ENCODE measurements around the gene PDE4C.

Gene PDE4C

DNA sequence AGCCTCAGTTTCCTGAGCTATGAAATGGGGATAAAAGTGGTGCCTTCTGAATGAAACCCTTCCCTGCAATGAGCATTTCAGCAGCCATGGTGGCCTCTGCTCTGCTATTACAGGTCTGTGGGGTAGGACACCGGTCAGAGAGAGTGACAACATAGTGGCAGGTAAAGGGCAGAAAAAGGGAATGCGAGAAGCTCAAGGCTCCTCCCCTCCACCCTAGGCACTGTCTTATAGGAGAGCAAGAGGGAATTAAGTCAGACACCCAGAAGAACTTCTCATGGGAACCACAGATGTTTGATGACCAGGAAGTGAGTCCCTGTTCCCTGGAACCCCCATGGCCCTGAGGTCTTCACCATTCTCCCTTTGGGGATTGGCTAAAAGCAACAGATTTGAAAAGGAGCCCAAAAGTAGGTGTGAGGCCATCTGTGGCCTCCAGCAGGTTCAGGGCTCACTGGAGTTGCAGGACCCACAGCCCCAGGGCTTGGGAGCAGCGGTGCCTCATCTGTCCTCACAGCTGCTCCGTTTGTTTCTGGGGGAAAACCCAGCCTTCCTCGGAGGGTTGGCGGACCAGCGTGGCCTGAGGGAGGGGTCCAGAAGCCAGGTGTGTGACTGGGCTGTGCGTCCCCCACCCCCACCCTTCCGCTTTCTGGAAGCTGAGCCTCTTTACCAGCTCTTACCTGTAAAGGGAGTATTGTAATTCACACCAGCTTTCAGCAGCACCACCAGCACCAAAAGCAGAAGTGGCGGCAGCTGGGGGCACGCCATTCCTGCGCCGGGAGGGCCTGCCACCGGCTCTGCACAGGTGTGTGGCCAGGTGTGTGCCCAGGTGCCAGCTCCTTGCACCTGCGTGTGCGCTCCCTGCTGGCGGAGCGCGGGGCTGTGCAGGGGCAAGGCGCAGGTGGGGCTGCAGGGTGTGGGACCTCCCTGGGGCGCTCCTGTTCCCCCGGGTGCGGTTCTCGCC is 28.6 kb upstream of the PDE4C start:
- DNase-seq, result no peak

DNA sequence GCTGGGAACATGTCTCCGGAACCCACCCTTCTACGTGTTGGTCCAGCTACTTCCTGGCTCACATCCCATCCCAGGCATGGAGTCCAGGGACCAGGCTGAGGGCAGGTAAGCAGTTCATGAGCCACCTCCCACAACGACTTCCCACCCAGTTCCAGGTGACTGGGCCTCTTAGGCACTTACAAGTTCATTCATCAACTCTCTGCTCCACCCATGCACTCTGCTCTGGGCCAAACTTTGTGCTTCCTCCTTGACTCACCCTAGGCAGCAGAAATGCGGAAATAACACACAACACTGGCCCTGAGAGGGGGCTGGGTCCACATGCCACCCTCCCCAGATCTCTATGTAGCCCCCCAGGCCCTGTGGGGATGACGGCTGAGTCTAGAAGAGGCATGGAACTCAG is 27.5 kb upstream of the PDE4C start:
- no peak for DNase-seq

DNA sequence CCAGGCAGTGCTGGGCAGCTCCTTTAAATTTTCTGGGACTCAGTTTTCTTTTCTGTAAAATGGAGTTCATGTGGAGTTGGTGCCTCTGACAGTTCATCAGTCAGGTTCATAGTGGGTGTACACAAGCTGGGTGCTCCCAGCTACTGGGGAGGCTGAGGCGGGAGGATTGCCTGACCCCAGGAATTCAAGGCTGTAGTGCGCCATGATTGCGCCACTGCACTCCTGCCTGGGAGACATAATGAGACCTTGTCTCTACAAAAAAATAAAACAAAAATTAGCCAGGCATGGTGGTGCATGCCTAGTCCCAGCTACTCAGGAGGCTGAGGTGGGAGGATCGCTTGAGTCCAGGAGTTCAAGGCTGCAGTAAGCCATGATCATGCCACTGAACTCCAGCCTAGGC is 26.9 kb upstream of the PDE4C start:
- DNase-seq, result no peak

DNA sequence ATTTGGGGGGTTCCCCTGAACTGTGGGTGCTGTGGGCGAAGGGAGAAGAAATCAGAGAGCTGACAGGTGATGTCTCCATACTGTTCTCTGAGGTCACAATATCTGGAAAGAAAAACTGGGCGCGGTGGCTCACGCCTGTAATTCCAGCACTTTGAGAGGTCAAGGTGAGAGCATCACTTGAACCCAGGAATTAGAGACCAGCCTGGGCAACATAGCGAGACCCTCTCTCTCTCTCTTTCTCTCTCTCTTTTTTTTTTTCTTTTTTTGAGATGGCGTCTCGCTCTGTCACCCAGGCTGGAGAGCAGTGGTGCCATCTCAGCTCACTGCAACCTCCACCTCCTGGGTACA is 26.1 kb upstream of the PDE4C start:
- no peak for DNase-seq

DNA sequence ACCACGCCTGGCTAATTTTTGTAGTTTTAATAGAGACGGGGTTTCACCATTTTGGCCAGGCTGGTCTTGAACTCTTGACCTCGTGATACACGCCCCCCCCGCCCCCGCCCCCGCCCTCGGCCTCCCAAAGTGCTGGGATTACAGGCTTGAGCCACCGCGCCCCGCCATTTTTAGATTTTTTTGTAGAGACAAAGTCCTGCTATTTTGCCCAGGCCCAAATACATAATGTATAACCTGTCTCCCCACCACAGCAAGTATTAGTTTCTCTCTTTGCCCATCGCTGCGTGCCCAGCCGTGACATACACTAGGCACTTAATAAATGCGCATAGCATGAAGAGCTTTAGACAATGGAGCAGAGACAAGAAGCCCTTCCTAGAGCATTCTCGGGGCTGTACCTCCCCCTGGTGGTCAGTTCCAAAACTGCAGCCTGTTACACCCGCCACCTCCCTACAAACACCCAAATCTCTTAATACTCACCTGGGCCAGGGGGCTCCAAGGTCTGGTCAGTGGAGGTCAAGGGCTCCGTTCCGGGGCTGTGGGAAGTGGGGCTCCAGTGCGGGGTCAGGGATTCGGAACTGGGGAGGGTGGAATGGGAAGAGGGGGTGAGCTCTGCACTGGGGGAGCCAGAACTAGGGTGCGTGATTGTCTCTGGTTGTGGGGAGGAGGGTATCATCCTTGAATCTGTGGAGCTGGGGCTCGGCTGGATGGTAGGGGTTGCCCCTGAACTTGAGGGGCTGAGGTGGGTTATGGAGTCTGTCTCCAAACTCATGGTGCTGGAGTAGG is 25.5 kb upstream of the PDE4C start:
- DNase-seq, result peak; percentile 56 to 75 (median 69)

DNA sequence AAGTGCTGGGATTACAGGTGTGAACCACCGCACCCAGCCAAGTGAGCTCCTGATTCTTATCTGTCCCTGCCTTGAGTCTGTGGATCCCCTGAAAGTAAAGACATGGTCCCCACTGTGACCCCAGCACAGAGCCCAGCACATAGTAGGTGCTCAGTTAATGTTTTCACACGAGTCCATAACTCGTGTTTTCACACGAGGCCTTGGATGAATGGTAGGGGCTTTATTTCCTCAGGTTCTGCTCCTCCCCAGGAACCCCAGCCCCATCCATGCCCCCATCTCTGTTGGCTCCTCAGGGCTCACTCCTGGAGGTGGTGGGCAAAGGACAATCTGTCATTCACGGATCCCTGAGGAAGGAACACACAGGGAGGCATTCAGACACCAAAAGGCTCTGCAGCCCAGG is 23.6 kb upstream of the PDE4C start:
- no peak for DNase-seq

DNA sequence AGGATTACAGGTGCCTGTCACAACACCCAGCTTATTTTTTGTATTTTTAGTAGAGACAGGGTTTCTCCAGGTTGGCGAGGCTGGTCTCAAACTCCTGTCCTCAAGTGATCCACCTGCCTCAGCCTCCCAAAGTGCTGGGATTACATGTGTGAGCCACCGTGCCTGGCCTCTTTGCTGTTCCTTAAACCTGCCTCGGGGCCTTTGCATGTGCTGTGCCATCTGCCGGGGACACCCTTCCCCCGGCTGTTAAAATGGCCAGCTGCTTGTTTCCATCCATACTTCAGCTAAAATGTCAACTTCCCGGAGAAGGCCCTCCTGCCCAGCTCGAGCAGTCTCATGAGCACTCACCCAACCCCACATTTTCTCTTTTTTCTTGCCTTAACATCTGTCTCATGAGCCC is 19.1 kb upstream of the PDE4C start:
- DNase-seq, result no peak

GRCh38 chr19:18239303-18239702 is 13.1 kb upstream of the PDE4C start:
- DNase-seq, result no peak

DNA sequence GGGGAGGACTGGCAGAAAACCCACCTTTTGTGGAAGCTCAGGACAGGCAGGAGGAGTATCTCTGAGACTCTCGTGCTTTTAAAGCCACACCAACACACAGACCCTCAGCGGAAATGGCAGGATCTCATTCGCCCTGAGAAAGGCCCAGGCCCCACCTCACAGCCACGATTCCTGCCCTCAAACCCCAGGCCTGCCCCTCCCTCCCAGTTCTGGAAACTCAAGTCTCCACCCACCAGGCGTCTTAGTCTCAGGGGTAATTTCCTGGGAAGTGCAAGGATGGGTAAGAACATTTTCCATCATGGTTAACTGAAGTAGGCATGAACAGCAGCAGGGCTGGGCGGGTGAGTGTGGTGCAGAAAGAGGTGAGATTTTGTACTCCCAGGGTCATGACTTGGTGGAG is 8.0 kb upstream of the PDE4C start:
- DNase-seq, result no peak

GRCh38 chr19:18233224-18233825 is 7.1 kb upstream of the PDE4C start:
- peak in 4 of 5 experiments; percentile 23 to 49 (median 29) for DNase-seq

DNA sequence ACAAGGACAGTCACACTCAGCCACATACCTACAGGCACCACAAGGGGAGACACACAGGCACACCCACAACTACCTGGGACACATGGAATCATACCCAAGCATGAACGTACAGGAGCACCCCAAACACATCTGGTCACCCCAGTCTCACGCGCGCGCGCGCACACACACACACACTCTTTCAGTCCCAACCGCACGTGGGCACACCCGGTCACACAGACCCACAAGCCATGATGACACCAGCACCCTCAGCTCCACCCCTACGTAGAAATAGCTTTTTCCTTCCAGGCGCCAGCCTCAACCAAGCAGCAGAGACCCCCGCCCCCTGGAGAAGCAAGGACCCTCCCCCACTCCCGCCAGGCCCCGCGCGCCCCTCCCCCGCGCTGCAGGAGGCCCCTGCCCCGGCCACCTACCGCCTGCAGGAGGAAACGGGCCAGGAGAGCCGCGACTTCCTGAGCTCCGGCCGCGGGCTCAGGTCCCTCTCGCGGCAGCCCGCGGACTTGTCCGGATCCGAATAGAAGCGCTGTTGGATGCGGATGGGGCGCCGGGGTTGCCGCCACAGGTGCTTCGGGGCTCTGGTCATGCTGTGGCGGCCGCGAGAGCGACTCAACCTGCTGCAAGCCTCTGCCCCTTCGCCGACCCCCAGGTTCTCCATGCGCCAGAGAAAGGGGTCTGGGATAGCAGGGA is 6.4 kb upstream of the PDE4C start:
- no peak for DNase-seq

GRCh38 chr19:18231775-18232174 is 5.5 kb upstream of the PDE4C start:
- DNase-seq, result no peak

- no peak for DNase-seq
Observed at GRCh38 chr19:18230941-18231734, 4.9 kb upstream of the PDE4C start.

GRCh38 chr19:18229915-18230314 is 3.7 kb upstream of the PDE4C start:
- DNase-seq, result no peak

DNA sequence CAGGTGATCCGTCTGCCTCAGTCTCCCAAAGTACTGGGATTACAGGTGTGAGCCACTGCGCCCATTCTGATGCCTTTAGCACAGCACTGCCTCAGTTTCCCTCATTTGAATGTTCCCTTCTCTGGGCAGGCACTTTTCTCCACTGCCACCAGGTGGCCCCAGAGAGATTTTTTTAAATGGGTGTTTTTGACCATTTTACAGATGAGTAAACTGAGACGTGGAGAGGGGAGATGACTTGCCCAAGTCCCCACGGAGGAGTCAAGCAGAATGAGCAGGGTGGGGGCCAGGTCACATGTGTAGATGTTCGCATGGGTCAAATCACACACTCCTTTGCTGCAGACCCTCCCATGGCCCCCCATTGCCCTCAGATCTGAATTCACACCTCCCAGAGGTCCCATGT is 3.2 kb upstream of the PDE4C start:
- no peak for DNase-seq

DNA sequence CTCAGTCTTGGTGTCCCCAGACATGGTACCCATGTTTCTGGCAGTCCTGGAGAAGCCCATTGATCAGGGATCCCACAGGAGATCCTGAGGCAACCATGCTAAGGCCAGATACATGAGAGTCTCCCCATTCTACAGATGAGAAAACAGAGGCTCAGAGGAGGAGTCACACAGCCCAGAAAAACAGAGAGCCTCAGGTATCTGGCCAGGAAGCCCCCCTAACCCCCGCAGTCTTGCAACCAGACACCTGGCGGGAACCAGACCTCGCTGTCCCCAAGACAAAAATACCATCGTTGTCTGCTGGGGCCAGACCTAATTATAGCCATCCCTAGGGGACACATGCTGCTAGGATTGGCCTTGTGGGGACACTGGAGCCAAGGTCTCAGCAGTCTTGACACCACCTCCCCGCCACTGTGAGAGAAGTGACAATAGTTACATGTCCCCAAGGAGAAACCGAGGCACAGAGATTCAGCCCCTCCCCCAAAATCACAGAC is 1.6 kb upstream of the PDE4C start:
- DNase-seq, result no peak

DNA sequence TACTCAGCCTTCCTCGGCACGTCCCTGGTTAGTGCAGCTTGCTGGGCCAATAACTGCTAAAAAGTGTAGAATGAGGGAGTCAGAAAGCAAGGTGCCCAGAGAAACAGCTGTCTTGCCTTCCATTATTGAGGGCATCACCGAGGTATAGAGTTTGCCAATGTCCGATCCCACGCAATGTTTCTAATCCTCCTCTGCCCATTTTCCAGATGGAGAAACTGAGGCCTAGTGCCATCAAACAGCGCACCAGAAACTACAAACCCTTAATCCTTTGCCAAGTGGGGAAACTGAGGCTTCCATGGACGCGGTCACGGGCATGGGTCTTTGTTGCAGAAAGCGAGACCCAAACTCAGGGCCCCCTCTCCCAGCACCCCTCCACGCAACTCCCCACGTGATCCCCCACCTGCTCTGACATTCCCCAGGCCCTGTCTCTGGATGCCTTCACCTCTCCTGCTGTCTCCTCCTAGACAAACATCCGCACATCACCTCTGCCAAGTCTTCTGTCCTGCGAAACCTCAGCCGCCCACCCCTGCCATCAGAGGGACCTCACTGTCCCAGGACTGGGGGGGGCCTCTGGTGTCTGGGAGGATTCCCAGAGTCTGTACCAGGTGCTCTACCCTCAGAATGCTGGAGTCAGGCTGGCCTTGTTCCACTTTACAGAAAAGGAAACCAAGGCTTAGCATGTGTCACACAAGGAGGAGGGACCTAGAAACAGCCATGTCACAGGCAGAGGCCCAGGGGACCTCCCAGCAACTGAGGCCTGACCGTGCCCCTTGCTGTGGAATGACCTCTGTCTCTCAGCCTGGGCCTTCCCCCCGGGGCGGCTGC is 930 bp upstream of the PDE4C start:
- DNase-seq, result no peak

DNA sequence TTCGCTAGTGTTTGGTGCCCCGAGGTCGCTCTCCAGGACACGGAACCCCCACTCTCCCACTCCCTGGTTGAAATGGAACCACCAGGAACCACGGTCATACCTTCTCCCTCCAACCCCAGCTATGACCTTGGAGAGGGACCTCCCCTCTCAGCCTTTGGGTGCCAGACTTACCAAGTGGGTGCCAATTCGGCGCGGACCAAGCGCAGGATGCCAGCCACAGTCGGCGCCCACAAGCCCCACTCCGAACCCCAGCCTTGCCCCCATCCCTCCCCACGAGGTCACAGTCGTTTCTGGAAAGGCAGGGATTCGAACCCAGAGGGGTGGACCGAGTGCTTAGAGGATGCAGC is 910 bp downstream of the PDE4C start:
- no peak for DNase-seq

- peak; percentile 51 to 93 (median 74) for DNase-seq
Observed at GRCh38 chr19:18224525-18225354, 1.5 kb downstream of the PDE4C start.

DNA sequence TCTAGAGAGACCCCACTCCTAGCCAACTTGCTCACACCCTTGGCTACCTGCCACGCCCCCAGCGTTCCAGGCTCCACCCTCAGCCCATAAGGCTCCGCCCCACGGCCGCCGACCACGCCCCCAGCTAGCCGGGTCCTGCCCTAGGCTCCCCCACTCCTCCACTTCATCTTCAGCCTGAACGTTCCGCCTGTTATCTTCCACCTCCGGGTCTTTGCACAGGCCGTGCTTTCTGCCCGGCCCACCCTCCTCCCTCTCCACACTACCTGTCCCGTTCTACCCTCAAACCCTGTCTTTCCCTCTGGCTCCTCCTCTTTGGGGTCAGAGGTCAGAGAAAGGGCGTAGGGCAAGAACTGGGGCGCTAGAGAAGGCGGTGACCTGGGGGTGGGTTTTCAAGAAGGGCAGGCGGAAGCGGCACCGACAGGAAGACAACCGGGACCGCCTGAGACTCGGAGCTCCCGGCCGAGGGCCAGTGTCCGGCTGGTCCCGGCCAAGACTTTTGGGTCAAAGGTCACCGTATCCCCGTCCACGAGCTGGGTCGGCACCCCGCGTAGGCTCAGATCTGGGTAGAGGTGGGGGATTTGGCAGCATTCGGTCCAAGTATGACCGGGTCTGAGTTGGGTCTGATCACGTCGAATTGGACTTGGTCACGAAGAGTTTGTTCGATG is 2.2 kb downstream of the PDE4C start:
- DNase-seq, result peak in 1 of 5 experiments; percentile 34
